ENCODE data around the gene PHLPP2.
"Not testable (repeated sequence)": the region's sequence is repeated elsewhere in the genome, so short reads cannot be mapped to it uniquely, and the experiment has no call there.

Gene PHLPP2

DNA sequence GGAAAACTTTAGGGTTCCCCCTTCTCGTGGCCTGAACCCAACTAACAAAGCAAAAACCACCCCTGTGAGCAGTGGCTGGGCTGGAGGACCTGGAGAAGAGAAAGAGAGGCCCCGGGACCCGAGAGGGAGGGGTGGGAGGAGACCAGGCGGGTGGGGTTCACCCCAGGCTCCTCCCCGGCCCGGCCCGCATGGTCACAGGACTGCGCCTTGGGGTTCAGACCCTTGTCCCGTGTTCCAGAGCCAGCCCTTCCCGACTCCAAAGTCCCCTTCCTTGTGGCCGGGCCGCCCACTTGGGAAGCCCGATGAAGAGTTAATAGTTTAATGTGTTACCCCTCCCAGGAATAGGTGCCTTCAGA, 97.7 kb downstream of the PHLPP2 start:
- Histone ChIP-seq H3K9ac (ENCODE audit: low read depth in 1 of 2, low read length in 2 of 2) (peak overlapping the region; percentile 79 to 82), H3K27me3 (ENCODE audit: control insufficient read depth in 1 of 2, insufficient read depth in 2 of 2, low read length in 2 of 2) (no peaks in the 10 kb centered on the region), H3K4me3 (ENCODE audit: low read depth in 1 of 2, low read length in 2 of 2) (peak overlapping the region; percentile 75 to 80), H3K36me3 (ENCODE audit: control insufficient read depth in 1 of 2, insufficient read depth in 2 of 2, low read length in 2 of 2) (peaks cover 4 to 5% of the 10 kb centered on the region in 2 donors), H3K9me3 (ENCODE audit: control insufficient read depth in 1 of 2, low read length in 2 of 2) (no peaks in the 10 kb centered on the region), H3K4me1 (ENCODE audit: control insufficient read depth in 1 of 2, insufficient read depth in 2 of 2, low read length in 2 of 2) (peaks cover 11 to 13% of the 10 kb centered on the region in 2 donors), H3K27ac (ENCODE audit: low read depth, low read length) (peak overlapping the region; percentile 83)

DNA sequence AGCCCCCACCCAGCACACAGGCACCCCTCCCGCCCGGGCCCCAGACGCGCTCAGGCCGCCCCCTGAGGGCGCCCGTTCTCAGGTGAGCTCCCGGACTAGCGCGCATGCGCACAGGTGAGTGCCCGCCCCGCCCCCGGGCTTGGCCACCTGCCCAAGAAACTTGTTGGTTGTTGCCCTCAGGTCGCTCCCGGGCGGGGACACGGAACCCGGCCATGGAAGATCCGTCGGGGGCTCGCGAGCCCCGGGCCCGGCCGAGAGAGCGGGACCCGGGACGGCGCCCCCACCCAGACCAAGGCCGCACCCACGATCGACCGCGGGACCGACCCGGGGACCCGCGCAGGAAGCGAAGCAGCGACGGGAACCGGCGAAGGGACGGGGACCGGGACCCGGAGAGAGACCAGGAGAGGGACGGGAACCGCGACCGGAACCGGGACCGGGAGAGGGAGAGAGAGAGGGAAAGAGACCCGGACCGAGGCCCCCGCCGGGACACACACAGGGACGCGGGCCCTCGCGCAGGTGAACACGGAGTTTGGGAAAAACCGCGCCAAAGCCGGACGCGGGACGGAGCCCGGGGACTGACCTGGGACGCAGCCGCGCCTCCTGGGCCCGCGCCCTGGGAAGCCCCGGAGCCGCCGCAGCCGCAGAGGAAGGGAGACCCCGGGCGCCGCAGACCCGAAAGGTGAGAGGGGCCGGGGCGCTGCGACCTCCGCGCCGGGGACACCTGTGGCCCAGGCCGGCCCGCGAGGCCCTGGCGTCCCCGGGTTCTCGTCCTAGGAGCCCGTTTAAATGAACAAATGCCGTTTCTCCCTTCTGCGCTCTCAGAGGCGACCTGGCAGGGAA, 98.3 kb downstream of the PHLPP2 start, which contains the start of gene MARVELD3:
Gene MARVELD3 (plus strand): TSS at position 167 of the 840 bp plus-strand sequence. CDS start 46 bp downstream, at position 213.
- Histone ChIP-seq H3K27ac (ENCODE audit: low read depth, low read length) (peak within 1 kb of the TSS; percentile 83), H3K9ac (ENCODE audit: low read depth in 1 of 2, low read length in 2 of 2) (peak within 1 kb of the TSS; percentile 79 to 82), H3K4me3 (ENCODE audit: low read depth in 1 of 2, low read length in 2 of 2) (peak within 1 kb of the TSS; percentile 75 to 80), H3K9me3 (ENCODE audit: control insufficient read depth in 1 of 2, low read length in 2 of 2) (no peaks in the 10 kb centered on the region), H3K27me3 (ENCODE audit: control insufficient read depth in 1 of 2, insufficient read depth in 2 of 2, low read length in 2 of 2) (no peaks in the 10 kb centered on the region), H3K36me3 (ENCODE audit: control insufficient read depth in 1 of 2, insufficient read depth in 2 of 2, low read length in 2 of 2) (peaks cover 4 to 5% of the 10 kb centered on the region in 2 donors), H3K4me1 (ENCODE audit: control insufficient read depth in 1 of 2, insufficient read depth in 2 of 2, low read length in 2 of 2) (peaks cover 11 to 13% of the 10 kb centered on the region in 2 donors)

DNA sequence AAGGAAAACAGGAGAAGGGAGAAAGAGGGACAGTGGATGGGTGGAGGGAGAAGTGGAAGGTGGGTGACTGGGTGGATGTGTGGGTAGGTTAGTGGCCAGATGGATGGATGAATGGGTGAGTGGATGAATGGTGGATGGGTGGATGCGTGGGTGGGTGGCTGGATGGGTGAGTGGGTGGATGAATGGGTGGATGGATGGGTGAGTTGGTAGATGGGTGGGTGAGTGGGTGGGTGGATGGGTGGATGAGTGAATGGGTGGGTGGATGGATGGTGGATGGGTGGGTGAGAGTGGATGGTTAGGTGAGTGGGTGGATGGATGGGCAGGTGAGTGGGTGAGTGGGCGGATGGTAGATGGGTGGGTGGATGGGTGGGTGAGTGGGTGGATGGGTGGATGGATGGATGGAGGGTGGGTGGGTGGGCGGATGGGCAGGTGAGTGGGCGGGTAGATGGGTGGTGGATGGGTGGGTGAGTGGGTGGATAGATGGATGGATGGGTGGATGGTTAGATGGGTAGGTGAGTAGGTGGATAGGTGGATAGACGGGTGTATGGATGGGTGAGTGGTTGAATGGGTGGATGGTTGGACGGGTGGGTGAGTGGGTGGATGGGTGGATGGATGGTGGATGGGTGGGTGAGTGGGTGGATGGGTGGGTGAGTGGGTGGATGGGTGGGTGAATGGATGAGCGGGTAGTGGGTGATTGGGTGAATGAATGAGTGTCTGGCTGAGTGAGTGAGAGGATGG, 99.2 kb downstream of the PHLPP2 start:
- Histone ChIP-seq H3K27me3 (ENCODE audit: control insufficient read depth in 1 of 2, insufficient read depth in 2 of 2, low read length in 2 of 2) (no peaks in the 10 kb centered on the region), H3K4me3 (ENCODE audit: low read depth in 1 of 2, low read length in 2 of 2) (peak overlapping the region; percentile 75 to 80), H3K27ac (ENCODE audit: low read depth, low read length) (no peak overlapping the region), H3K9ac (ENCODE audit: low read depth in 1 of 2, low read length in 2 of 2) (no peak overlapping the region), H3K9me3 (ENCODE audit: control insufficient read depth in 1 of 2, low read length in 2 of 2) (no peaks in the 10 kb centered on the region), H3K4me1 (ENCODE audit: control insufficient read depth in 1 of 2, insufficient read depth in 2 of 2, low read length in 2 of 2) (peaks cover 11 to 13% of the 10 kb centered on the region in 2 donors), H3K36me3 (ENCODE audit: control insufficient read depth in 1 of 2, insufficient read depth in 2 of 2, low read length in 2 of 2) (peaks cover 4 to 5% of the 10 kb centered on the region in 2 donors)

DNA sequence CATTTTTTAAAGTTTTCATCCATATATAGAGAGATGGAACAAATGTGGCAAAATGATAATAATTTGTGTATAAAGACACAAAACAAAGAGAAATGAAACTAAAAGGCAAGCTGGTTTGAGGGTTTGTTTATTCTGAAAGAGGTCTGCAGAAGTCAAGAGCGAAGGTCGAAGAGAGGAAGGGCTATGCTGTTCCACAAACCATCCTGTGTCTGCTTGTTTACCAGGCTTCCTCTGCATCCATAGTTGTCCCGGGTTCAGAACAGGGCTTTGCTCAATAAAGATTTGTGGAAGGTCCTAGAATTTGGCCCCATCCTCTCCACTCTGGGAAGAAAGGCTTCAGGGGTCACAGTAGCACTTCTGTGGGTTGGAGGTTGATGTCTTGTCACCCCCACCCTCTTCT, 100.9 kb downstream of the PHLPP2 start:
- Histone ChIP-seq H3K9me3 (ENCODE audit: control insufficient read depth in 1 of 2, low read length in 2 of 2) (no peaks in the 10 kb centered on the region), H3K27me3 (ENCODE audit: control insufficient read depth in 1 of 2, insufficient read depth in 2 of 2, low read length in 2 of 2) (no peaks in the 10 kb centered on the region), H3K36me3 (ENCODE audit: control insufficient read depth in 1 of 2, insufficient read depth in 2 of 2, low read length in 2 of 2) (peaks cover 0 to 2% of the 10 kb centered on the region in 2 donors), H3K27ac (ENCODE audit: low read depth, low read length) (no peak overlapping the region), H3K4me1 (ENCODE audit: control insufficient read depth in 1 of 2, insufficient read depth in 2 of 2, low read length in 2 of 2) (peaks cover 2% of the 10 kb centered on the region in 2 donors), H3K4me3 (ENCODE audit: low read depth in 1 of 2, low read length in 2 of 2) (no peak overlapping the region), H3K9ac (ENCODE audit: low read depth in 1 of 2, low read length in 2 of 2) (no peak overlapping the region)

DNA sequence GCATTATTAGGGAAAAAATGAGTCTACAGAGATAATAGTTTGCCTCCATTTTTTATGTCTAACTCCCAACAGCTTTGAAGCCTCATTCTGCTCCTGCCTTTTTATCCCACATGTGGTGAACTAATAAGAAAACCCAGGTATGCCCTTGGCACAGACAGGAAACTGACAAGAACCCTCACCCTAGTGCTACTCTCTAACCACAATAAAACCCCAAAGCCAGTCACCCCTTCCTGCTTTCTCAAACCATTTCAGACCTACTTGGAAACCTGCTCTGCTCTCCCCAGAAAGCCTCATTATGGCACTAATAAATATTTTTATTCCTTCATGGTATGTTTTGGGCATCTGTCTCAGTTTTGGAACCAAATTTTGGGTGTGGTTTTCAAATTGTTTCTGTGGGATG, 102.4 kb downstream of the PHLPP2 start:
- Histone ChIP-seq H3K36me3 (ENCODE audit: control insufficient read depth in 1 of 2, insufficient read depth in 2 of 2, low read length in 2 of 2) (no peaks in the 10 kb centered on the region), H3K9ac (ENCODE audit: low read depth in 1 of 2, low read length in 2 of 2) (no peak overlapping the region), H3K4me3 (ENCODE audit: low read depth in 1 of 2, low read length in 2 of 2) (no peak overlapping the region), H3K9me3 (ENCODE audit: control insufficient read depth in 1 of 2, low read length in 2 of 2) (no peaks in the 10 kb centered on the region), H3K4me1 (ENCODE audit: control insufficient read depth in 1 of 2, insufficient read depth in 2 of 2, low read length in 2 of 2) (no peaks in the 10 kb centered on the region), H3K27me3 (ENCODE audit: control insufficient read depth in 1 of 2, insufficient read depth in 2 of 2, low read length in 2 of 2) (no peaks in the 10 kb centered on the region), H3K27ac (ENCODE audit: low read depth, low read length) (no peak overlapping the region)

DNA sequence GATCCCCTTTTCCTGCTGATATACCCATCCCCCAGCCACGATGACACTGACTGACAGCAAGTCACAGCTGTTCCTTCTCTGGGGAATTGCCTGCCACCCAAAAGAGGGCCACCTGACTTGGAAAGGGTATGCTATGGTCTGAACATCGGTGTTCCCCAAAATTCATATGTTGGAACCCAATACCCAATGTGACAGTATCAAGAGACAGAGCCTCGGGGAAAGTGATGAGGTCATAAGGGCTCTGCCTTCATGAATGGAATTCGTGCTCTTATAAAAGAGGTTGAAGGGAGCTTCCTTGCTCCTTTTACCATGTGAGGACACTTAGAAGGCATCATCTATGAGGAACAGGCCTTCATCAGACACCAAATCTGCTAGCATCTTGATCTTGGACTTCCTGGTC, 106.1 kb downstream of the PHLPP2 start:
- Histone ChIP-seq H3K9me3 (ENCODE audit: control insufficient read depth in 1 of 2, low read length in 2 of 2) (no peaks in the 10 kb centered on the region), H3K4me3 (ENCODE audit: low read depth in 1 of 2, low read length in 2 of 2) (no peak overlapping the region), H3K9ac (ENCODE audit: low read depth in 1 of 2, low read length in 2 of 2) (no peak overlapping the region), H3K36me3 (ENCODE audit: control insufficient read depth in 1 of 2, insufficient read depth in 2 of 2, low read length in 2 of 2) (no peaks in the 10 kb centered on the region), H3K27ac (ENCODE audit: low read depth, low read length) (no peak overlapping the region), H3K4me1 (ENCODE audit: control insufficient read depth in 1 of 2, insufficient read depth in 2 of 2, low read length in 2 of 2) (no peaks in the 10 kb centered on the region), H3K27me3 (ENCODE audit: control insufficient read depth in 1 of 2, insufficient read depth in 2 of 2, low read length in 2 of 2) (no peaks in the 10 kb centered on the region)

DNA sequence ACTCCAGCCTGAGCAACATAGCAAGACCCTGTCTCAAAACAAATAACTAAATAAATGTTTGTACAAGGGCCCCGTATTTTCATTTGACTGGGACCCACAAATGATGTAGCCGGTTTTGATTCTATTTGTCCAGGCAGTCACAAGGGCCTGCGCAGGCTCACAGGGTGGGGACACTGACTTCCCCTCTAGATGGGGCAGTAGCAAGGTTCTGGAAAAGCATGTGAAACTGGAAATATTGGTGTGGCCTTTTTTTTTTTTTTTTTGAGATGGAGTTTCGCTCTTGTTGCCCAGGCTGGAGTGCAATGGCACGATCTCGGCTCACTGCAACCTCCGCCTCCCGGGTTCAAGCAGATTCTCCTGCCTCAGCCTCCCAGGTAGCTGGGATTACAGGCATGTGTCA, 109.5 kb downstream of the PHLPP2 start:
- H3K4me1 ChIP-seq (ENCODE audit: control insufficient read depth in 1 of 2, insufficient read depth in 2 of 2, low read length in 2 of 2); H3K27me3 ChIP-seq (ENCODE audit: control insufficient read depth in 1 of 2, insufficient read depth in 2 of 2, low read length in 2 of 2); H3K4me3 ChIP-seq (ENCODE audit: low read depth in 1 of 2, low read length in 2 of 2); H3K36me3 ChIP-seq (ENCODE audit: control insufficient read depth in 1 of 2, insufficient read depth in 2 of 2, low read length in 2 of 2); H3K9me3 ChIP-seq (ENCODE audit: control insufficient read depth in 1 of 2, low read length in 2 of 2); H3K27ac ChIP-seq (ENCODE audit: low read depth, low read length); H3K9ac ChIP-seq (ENCODE audit: low read depth in 1 of 2, low read length in 2 of 2): not testable (repeated sequence)

DNA sequence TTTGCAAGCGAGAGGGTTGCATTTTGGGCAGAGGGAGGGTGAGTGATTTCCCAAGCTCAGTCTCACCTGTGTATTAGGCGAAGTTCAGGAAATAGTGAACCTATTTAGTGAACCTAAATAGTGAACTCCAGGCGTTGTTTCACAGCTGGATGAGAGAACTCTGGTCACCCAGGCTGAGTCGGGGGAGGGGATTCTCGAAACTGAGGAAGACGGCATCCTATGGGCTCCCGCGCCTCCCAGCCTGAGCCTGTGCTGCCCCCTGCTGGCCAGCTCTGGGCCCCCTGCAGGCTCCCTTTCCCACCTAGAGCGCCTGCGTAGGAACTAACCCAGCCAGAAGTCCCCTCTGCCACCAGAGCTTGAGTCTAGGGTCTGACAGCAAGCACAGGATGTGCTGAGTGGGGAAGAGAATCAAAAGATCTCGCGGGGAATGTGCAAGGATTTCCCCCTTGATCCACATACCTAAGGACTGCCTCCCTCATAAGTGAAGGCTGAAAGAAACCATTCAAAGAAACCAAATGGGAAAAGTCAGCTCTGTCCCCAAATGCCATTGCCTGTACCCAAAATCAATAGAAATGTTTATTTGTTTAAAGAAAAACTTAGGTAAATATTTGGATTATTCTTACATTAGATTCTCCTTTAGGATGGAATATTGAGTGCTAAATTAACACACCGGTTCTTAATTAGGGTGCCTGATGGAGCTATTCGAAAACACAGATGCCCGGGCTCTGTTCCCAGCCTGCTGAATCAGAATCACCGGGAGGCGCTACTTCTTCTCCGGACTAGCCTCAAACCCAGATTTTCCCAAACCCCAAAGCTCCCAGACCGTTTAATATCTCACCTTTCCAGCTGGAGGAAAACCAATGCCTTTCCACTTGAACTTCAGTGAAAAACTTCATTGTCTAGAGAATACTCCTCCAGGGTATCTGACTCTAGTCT, 113.3 kb downstream of the PHLPP2 start:
- no peak overlapping the region for H3K4me3 ChIP-seq (ENCODE audit: low read depth in 1 of 2, low read length in 2 of 2)
- no peak overlapping the region for H3K9ac ChIP-seq (ENCODE audit: low read depth in 1 of 2, low read length in 2 of 2)
- no peak overlapping the region for H3K27ac ChIP-seq (ENCODE audit: low read depth, low read length)
- H3K36me3 ChIP-seq (ENCODE audit: control insufficient read depth in 1 of 2, insufficient read depth in 2 of 2, low read length in 2 of 2), result no peaks in the 10 kb centered on the region
- H3K27me3 ChIP-seq (ENCODE audit: control insufficient read depth in 1 of 2, insufficient read depth in 2 of 2, low read length in 2 of 2), result no peaks in the 10 kb centered on the region
- H3K4me1 ChIP-seq (ENCODE audit: control insufficient read depth in 1 of 2, insufficient read depth in 2 of 2, low read length in 2 of 2), result peaks cover 5 to 7% of the 10 kb centered on the region in 2 donors
- H3K9me3 ChIP-seq (ENCODE audit: control insufficient read depth in 1 of 2, low read length in 2 of 2), result no peaks in the 10 kb centered on the region

DNA sequence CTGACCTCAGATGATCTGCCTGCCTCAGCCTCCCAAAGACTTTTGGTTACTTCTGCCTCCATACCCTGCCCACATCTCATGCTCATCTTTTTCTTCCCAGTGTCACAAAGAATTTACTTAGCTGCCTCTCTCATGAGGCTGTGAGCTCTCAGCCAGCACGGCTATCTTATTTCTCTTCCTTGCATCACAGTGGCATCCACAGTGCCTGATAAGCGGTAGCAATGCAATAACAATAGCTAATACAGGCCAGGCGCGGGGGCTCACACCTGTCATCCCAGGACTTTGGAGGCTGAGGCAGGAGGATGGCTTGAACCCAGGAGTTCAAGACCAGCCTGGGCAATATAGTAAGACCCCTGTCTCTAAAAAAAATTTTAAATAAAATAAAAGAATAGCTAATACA, 114.1 kb downstream of the PHLPP2 start:
- Histone ChIP-seq H3K4me1 (ENCODE audit: control insufficient read depth in 1 of 2, insufficient read depth in 2 of 2, low read length in 2 of 2) (peaks cover 5 to 7% of the 10 kb centered on the region in 2 donors), H3K36me3 (ENCODE audit: control insufficient read depth in 1 of 2, insufficient read depth in 2 of 2, low read length in 2 of 2) (no peaks in the 10 kb centered on the region), H3K27me3 (ENCODE audit: control insufficient read depth in 1 of 2, insufficient read depth in 2 of 2, low read length in 2 of 2) (no peaks in the 10 kb centered on the region), H3K9me3 (ENCODE audit: control insufficient read depth in 1 of 2, low read length in 2 of 2) (no peaks in the 10 kb centered on the region), H3K9ac (ENCODE audit: low read depth in 1 of 2, low read length in 2 of 2) (no peak overlapping the region), H3K27ac (ENCODE audit: low read depth, low read length) (no peak overlapping the region), H3K4me3 (ENCODE audit: low read depth in 1 of 2, low read length in 2 of 2) (no peak overlapping the region)
